GM12878 (cell line): ENCODE data around the gene NFKBIZ.

ENCODE experiments used
- ATF7 ChIP-seq: fragments of 450-650 bp; IDR thresholded peaks from 2 replicates; pipeline ENCODE4 v1.6.1; 2016; ENCODE audit warnings: low read depth, mild to moderate bottlenecking
- BRCA1 ChIP-seq: IDR thresholded peaks from 2 replicates; pipeline ENCODE4 v1.6.1; 2011; ENCODE audit warnings: low read depth, low read length, improper control_type of control experiment
- EP300 ChIP-seq, 2 experiments: fragments of 150-350 bp in 1 of 2; IDR thresholded peaks; 2 replicates each; pipeline ENCODE4 v1.6.1; 2011 to 2012; ENCODE audit warnings: low read depth in 2 of 2, low read length in 2 of 2, borderline replicate concordance in 1 of 2, improper control_type of control experiment in 1 of 2, inconsistent platforms in 1 of 2; ENCODE audit not compliant: control insufficient read depth in 1 of 2
- EZH2 ChIP-seq: IDR thresholded peaks from 2 replicates; pipeline ENCODE4 v1.6.1; 2012; ENCODE audit warnings: low read depth, mild to moderate bottlenecking, control low read depth, inconsistent platforms, low read length, borderline replicate concordance; ENCODE audit not compliant: control insufficient read depth
- JUNB ChIP-seq: IDR thresholded peaks from 2 replicates; pipeline ENCODE4 v1.6.1; 2016; ENCODE audit warnings: antibody characterized with exemption, mild to moderate bottlenecking
- PAX5 ChIP-seq: IDR thresholded peaks from 2 replicates; pipeline ENCODE4 v1.6.1; 2011; ENCODE audit warnings: low read depth, low read length, borderline replicate concordance
- POLR2AphosphoS5 ChIP-seq: IDR thresholded peaks from 2 replicates; pipeline ENCODE4 v1.6.1; 2011; ENCODE audit warnings: mild to moderate bottlenecking, low read length, inconsistent platforms
- RAD21 ChIP-seq: IDR thresholded peaks from 2 replicates; pipeline ENCODE4 v1.6.1; 2011; ENCODE audit warnings: mild to moderate bottlenecking, low read depth, low read length, moderate library complexity; ENCODE audit not compliant: insufficient read depth
- RCOR1 ChIP-seq: conservative IDR thresholded peaks from 2 replicates; pipeline ENCODE4 v1.6.1; 2012; ENCODE audit warnings: low read depth, low read length, improper control_type of control experiment
- TF ChIP-seq, protein P1 (sequence below), 3 experiments: IDR thresholded peaks in 2 of 3; conservative IDR thresholded peaks in 1 of 3; 2 replicates each; pipeline ENCODE4 v1.5.1; 2011; ENCODE audit warnings: low read depth in 3 of 3, low read length in 3 of 3, mild to moderate bottlenecking in 3 of 3, control low read depth in 2 of 3, moderate library complexity in 2 of 3, inconsistent platforms in 1 of 3, mixed read lengths in 1 of 3; ENCODE audit not compliant: control insufficient read depth in 2 of 3, insufficient read depth in 1 of 3; ENCODE audit errors: extremely low read depth in 1 of 3
- TF ChIP-seq, protein P2 (sequence below): IDR thresholded peaks from 2 replicates; pipeline ENCODE4 v1.6.1; 2012; ENCODE audit warnings: mild to moderate bottlenecking, low read depth, low read length
- TF ChIP-seq, protein P3 (sequence below): IDR thresholded peaks from 2 replicates; pipeline ENCODE4 v1.6.1; 2011; ENCODE audit warnings: mild to moderate bottlenecking, low read depth, low read length, moderate library complexity; ENCODE audit not compliant: insufficient replicate concordance
- TF ChIP-seq, protein P4 (sequence below): IDR thresholded peaks from 2 replicates; pipeline ENCODE4 v1.6.1; 2012; ENCODE audit warnings: low read depth, low read length, improper control_type of control experiment

DNA sequence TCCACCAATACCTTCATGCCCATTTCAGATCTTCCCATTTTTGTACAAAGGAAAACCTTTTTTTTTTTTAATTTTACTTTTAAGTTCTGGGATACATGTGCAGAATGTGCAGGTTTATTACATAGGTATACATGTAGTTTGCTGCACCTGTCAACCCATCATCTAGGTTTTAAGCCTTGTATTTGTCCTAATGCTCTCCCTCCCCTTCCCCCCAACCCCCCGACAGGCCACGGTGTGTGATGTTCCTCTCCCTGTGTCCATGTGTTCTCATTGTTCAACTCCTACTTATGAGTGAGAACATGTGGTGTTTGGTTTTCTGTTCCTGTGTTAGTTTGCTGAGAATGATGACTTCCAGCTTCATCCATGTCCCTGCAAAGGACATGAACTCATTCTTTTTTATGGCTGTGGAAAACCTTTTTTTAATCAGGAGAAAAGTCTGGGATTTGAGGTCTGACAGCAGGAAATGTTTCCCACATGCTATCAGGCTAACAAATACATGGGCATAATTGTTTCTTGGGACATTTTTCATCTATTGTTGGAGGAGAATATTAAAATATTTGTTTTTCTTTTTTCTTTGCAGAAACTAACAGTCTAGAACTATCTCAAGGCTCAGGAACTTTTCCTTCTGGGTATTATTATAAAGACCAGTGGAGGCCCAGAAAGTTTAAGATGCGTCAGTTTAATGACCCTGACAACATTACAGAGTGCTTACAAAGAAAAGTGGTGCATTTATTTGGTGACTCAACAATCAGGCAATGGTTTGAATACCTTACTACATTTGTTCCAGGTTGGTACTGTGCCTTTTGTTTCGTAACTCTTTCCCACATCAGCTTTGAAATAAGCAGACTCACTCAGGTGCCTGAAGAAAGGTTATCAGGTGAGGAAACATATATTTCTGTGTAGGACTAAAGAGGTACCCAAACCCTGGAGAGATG is 32.8 kb upstream of the NFKBIZ start:
- TF ChIP-seq, protein P1, sequence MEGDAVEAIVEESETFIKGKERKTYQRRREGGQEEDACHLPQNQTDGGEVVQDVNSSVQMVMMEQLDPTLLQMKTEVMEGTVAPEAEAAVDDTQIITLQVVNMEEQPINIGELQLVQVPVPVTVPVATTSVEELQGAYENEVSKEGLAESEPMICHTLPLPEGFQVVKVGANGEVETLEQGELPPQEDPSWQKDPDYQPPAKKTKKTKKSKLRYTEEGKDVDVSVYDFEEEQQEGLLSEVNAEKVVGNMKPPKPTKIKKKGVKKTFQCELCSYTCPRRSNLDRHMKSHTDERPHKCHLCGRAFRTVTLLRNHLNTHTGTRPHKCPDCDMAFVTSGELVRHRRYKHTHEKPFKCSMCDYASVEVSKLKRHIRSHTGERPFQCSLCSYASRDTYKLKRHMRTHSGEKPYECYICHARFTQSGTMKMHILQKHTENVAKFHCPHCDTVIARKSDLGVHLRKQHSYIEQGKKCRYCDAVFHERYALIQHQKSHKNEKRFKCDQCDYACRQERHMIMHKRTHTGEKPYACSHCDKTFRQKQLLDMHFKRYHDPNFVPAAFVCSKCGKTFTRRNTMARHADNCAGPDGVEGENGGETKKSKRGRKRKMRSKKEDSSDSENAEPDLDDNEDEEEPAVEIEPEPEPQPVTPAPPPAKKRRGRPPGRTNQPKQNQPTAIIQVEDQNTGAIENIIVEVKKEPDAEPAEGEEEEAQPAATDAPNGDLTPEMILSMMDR (IDR thresholded peaks at IDR 0.05 in 2 of 3, conservative IDR thresholded peaks at IDR 0.05 in 1 of 3; ENCODE audit: control insufficient read depth in 2 of 3, extremely low read depth in 1 of 3, insufficient read depth in 1 of 3, low read depth in 3 of 3, low read length in 3 of 3) = no peak
- TF ChIP-seq, protein P2, sequence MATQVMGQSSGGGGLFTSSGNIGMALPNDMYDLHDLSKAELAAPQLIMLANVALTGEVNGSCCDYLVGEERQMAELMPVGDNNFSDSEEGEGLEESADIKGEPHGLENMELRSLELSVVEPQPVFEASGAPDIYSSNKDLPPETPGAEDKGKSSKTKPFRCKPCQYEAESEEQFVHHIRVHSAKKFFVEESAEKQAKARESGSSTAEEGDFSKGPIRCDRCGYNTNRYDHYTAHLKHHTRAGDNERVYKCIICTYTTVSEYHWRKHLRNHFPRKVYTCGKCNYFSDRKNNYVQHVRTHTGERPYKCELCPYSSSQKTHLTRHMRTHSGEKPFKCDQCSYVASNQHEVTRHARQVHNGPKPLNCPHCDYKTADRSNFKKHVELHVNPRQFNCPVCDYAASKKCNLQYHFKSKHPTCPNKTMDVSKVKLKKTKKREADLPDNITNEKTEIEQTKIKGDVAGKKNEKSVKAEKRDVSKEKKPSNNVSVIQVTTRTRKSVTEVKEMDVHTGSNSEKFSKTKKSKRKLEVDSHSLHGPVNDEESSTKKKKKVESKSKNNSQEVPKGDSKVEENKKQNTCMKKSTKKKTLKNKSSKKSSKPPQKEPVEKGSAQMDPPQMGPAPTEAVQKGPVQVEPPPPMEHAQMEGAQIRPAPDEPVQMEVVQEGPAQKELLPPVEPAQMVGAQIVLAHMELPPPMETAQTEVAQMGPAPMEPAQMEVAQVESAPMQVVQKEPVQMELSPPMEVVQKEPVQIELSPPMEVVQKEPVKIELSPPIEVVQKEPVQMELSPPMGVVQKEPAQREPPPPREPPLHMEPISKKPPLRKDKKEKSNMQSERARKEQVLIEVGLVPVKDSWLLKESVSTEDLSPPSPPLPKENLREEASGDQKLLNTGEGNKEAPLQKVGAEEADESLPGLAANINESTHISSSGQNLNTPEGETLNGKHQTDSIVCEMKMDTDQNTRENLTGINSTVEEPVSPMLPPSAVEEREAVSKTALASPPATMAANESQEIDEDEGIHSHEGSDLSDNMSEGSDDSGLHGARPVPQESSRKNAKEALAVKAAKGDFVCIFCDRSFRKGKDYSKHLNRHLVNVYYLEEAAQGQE = no peak
- no peak for TF ChIP-seq PAX5
- TF ChIP-seq, protein P3, sequence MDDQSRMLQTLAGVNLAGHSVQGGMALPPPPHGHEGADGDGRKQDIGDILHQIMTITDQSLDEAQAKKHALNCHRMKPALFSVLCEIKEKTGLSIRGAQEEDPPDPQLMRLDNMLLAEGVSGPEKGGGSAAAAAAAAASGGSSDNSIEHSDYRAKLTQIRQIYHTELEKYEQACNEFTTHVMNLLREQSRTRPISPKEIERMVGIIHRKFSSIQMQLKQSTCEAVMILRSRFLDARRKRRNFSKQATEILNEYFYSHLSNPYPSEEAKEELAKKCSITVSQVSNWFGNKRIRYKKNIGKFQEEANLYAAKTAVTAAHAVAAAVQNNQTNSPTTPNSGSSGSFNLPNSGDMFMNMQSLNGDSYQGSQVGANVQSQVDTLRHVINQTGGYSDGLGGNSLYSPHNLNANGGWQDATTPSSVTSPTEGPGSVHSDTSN = no peak
- TF ChIP-seq POLR2AphosphoS5 = no peak
- TF ChIP-seq RCOR1 = no peak
- no peak for TF ChIP-seq BRCA1
- TF ChIP-seq EZH2 = no peak
- no peak for TF ChIP-seq EP300 (IDR thresholded peaks at IDR 0.05; ENCODE audit: borderline replicate concordance in 1 of 2, control insufficient read depth in 1 of 2, low read depth in 2 of 2, low read length in 2 of 2)
- no peak for TF ChIP-seq ATF7
- TF ChIP-seq, protein P4, sequence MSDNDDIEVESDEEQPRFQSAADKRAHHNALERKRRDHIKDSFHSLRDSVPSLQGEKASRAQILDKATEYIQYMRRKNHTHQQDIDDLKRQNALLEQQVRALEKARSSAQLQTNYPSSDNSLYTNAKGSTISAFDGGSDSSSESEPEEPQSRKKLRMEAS = no peak
- TF ChIP-seq JUNB = no peak
- TF ChIP-seq RAD21 = no peak
